Measurements from ENCODE around the gene PLCH1.
"Not testable (repeated sequence)": the region's sequence is repeated elsewhere in the genome, so short reads cannot be mapped to it uniquely, and the experiment has no call there.

PLCH1 gene

GRCh38 chr3:155629556-155629955, 115.3 kb downstream of the PLCH1 start:
- TF ChIP-seq, protein P1, sequence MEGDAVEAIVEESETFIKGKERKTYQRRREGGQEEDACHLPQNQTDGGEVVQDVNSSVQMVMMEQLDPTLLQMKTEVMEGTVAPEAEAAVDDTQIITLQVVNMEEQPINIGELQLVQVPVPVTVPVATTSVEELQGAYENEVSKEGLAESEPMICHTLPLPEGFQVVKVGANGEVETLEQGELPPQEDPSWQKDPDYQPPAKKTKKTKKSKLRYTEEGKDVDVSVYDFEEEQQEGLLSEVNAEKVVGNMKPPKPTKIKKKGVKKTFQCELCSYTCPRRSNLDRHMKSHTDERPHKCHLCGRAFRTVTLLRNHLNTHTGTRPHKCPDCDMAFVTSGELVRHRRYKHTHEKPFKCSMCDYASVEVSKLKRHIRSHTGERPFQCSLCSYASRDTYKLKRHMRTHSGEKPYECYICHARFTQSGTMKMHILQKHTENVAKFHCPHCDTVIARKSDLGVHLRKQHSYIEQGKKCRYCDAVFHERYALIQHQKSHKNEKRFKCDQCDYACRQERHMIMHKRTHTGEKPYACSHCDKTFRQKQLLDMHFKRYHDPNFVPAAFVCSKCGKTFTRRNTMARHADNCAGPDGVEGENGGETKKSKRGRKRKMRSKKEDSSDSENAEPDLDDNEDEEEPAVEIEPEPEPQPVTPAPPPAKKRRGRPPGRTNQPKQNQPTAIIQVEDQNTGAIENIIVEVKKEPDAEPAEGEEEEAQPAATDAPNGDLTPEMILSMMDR (conservative IDR thresholded peaks at IDR 0.05) = no peak
- H3K27ac ChIP-seq = no peak overlapping the region

DNA sequence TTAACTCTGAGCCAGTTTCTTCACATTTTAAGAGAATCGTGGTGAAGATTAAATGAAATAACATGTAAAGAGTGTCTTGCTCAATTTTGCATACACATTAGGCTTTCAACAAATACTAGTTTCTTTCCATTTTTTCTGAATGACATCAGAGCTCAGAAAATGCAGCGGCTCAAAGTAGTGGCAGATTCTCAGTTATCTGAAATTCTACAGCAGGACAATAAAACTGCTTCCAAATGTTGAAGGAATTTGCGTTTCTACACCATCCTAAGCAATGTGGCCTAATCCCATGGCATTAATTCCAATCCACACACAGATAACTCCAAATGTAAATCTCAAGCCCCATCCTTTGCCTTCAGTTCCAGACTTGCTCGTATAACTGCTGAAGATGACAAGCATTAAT, 115.8 kb downstream of the PLCH1 start:
- TF ChIP-seq, protein P1 (conservative IDR thresholded peaks at IDR 0.05) = no peak
- no peak overlapping the region for H3K27ac ChIP-seq

- not testable (repeated sequence) for H3K27ac ChIP-seq
Observed at GRCh38 chr3:155622647-155623046, 122.2 kb downstream of the PLCH1 start.

DNA sequence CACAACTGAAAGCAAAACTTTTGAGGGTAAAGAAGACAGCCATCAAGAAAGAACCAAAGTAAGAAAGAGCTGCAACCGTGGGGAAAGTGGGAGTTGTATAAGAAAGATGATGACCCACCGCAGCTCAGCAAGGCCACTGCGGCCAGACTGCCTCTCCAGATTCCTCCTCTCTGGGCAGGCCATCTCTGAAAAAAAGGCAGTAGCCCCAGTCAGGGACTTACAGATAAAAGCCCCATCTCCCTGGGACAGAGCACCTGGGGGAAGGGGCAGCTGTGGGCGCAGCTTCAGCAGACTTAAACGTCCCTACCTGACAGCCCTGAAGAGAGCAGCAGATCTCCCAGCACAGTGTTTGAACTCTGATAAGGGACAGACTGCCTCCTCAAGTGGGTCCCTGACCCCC, 124.3 kb downstream of the PLCH1 start:
- H3K27ac ChIP-seq = not testable (repeated sequence)

- H3K27ac ChIP-seq = no peak overlapping the region
Observed at GRCh38 chr3:155619118-155619915, 125.6 kb downstream of the PLCH1 start.

GRCh38 chr3:155618543-155618942, 126.3 kb downstream of the PLCH1 start:
- TF ChIP-seq, protein P1 (conservative IDR thresholded peaks at IDR 0.05) = no peak
- H3K27ac ChIP-seq = no peak overlapping the region

More at GRCh38 chr3:155619118-155619915, 125.6 kb downstream of the PLCH1 start:
- TF ChIP-seq, protein P1 (conservative IDR thresholded peaks at IDR 0.05) = no peak

GRCh38 chr3:155617346-155617925, 127.4 kb downstream of the PLCH1 start:
- TF ChIP-seq, protein P1 (conservative IDR thresholded peaks at IDR 0.05) = no peak
- no peak overlapping the region for H3K27ac ChIP-seq

GRCh38 chr3:155615141-155615540, 129.7 kb downstream of the PLCH1 start:
- not testable (repeated sequence) for H3K27ac ChIP-seq

DNA sequence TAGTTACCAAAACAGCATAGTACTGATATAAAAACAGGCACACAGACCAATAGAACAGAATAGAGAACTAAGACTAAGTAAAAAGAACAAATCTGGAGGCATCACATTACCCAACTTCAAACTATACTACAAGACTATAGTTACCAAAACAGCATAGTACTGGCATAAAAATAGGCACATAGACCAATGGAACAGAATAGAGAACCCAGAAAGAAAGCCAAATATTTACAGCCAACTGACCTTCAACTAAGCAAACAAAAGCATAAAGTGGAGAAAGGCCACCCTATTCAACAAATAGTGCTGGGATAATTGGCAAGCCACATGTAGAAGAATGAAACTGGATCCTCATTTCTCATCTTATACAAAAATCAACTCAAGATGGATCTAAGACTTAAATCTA, 130.5 kb downstream of the PLCH1 start:
- H3K27ac ChIP-seq = not testable (repeated sequence)

DNA sequence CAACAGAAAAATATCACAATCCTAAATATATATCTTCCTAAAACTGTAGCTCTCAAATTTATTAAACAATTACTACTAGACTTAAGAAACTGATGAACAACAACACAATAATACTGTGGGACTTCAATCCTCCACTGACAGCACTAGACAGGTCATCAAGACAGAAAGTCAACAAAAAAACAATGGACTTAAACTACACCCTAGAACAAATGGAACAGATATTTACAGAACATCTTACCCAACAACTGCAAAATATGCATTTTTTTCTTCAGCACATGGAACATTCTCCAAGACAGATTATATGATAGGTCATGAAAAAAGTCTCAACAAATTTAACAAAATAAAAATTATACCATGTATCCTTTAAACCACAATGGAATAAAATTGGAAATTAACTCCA, 133.4 kb downstream of the PLCH1 start:
- no peak overlapping the region for H3K27ac ChIP-seq
- TF ChIP-seq, protein P1 (conservative IDR thresholded peaks at IDR 0.05) = no peak

All from VCaP (cell line).